SKM-1 treated with dmso at 0.1 percent for 144 hours (cell line): ENCODE measurements around the gene TBC1D12.
"Not testable (repeated sequence)": the region's sequence is repeated elsewhere in the genome, so short reads cannot be mapped to it uniquely, and the experiment has no call there.

Experiments used
- DNase-seq: peaks from one replicate; lab custom pipeline; 2025; ENCODE audit not compliant: unreplicated experiment; lab: John Stamatoyannopoulos, UW

The TBC1D12 gene

GRCh38 chr10:94402204-94402842 is at the start of gene TBC1D12:
TBC1D12 (plus strand) TSS chr10:94402541; CDS start chr10:94402614, 73 bp downstream.
- DNase-seq: peak; percentile 87

- DNase-seq: no peak
These were observed 49.0 kb upstream of the TBC1D12 start for GRCh38 chr10:94353336-94353735.

- no peak for DNase-seq
These were observed 46.5 kb upstream of the TBC1D12 start for GRCh38 chr10:94355841-94356240.

- no peak for DNase-seq
These were observed 45.1 kb upstream of the TBC1D12 start for GRCh38 chr10:94357193-94357592.

GRCh38 chr10:94358480-94358879 is 43.9 kb upstream of the TBC1D12 start:
- DNase-seq: no peak

- DNase-seq: no peak
These were observed 41.1 kb upstream of the TBC1D12 start for GRCh38 chr10:94361171-94361794.

- peak; percentile 92 for DNase-seq
These were observed 39.7 kb upstream of the TBC1D12 start, which contains the start of gene NOC3L for GRCh38 chr10:94362360-94363250. NOC3L (minus strand) TSS chr10:94362939; CDS start chr10:94362838, 101 bp downstream.

- DNase-seq: no peak
These were observed 39.1 kb upstream of the TBC1D12 start for GRCh38 chr10:94363251-94363565.

GRCh38 chr10:94364482-94364881 is 37.9 kb upstream of the TBC1D12 start:
- DNase-seq: no peak

- no peak for DNase-seq
These were observed 36.0 kb upstream of the TBC1D12 start for GRCh38 chr10:94366382-94366781.

- no peak for DNase-seq
These were observed 31.8 kb upstream of the TBC1D12 start for GRCh38 chr10:94370501-94370900.

- DNase-seq: no peak
These were observed 27.0 kb upstream of the TBC1D12 start for GRCh38 chr10:94375374-94375773.

- no peak for DNase-seq
These were observed 25.5 kb upstream of the TBC1D12 start for GRCh38 chr10:94376865-94377264.

- DNase-seq: peak; percentile 85
These were observed 18.8 kb upstream of the TBC1D12 start for GRCh38 chr10:94383530-94383929.

- DNase-seq: not testable (repeated sequence)
These were observed 16.6 kb upstream of the TBC1D12 start for GRCh38 chr10:94385733-94386132.

- not testable (repeated sequence) for DNase-seq
These were observed 10.2 kb upstream of the TBC1D12 start for GRCh38 chr10:94392117-94392516.

GRCh38 chr10:94397549-94398370 is 4.6 kb upstream of the TBC1D12 start:
- DNase-seq: no peak

GRCh38 chr10:94398762-94399161 is 3.6 kb upstream of the TBC1D12 start:
- DNase-seq: no peak

GRCh38 chr10:94402843-94403379 is 570 bp downstream of the TBC1D12 start:
- no peak for DNase-seq

GRCh38 chr10:94403380-94404213 is 1.3 kb downstream of the TBC1D12 start:
- peak; percentile 91 for DNase-seq
